Measurements from ENCODE around the gene OR2F1.
"Not testable (repeated sequence)": the region's sequence is repeated elsewhere in the genome, so short reads cannot be mapped to it uniquely, and the experiment has no call there.

Gene OR2F1

GRCh38 chr7:144009361-144009760 is 54.7 kb downstream of the OR2F1 start:
- DNase-seq (ENCODE audit: low read depth): no peak

GRCh38 chr7:144010061-144010460 is 55.4 kb downstream of the OR2F1 start:
- not testable (repeated sequence) for DNase-seq (ENCODE audit: low read depth)

GRCh38 chr7:144010821-144011220 is 56.2 kb downstream of the OR2F1 start:
- DNase-seq (ENCODE audit: low read depth): not testable (repeated sequence)

- no peak for DNase-seq (ENCODE audit: low read depth)
These were observed 57.0 kb downstream of the OR2F1 start for GRCh38 chr7:144011458-144012230.

All from fibroblast of the conjunctiva (primary cell).